GM18868 (cell line): ENCODE results near the gene PSMA8.
"Not testable (repeated sequence)": the region's sequence is repeated elsewhere in the genome, so short reads cannot be mapped to it uniquely, and the experiment has no call there.

Experiments used
- ATAC-seq: cut with Tn5 transposase; IDR thresholded peaks from one replicate; pipeline ENCODE4 v1.9.1; 2021; ENCODE audit warnings: mild to moderate bottlenecking, moderate library complexity; ENCODE audit not compliant: unreplicated experiment

The PSMA8 gene

DNA sequence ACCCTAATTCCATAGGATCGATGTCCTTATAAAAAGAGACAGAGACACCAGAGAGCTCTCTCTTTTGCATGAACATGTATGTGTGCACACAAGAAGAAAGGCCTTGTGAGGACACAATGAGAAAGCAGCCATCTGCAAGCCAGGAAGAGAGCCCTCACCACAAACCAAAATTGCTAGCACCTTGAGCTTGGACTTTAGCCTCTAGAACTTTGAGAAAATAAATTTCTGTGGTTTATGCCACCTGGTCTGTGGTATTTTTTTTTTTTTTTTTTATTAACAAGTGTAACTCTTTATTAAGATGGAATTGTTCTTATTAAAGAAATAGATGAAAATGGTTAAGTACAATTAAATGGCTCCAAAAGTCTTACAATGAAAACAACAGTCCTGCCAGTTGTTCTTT lies 33.9 kb downstream of the PSMA8 start:
- not testable (repeated sequence) for ATAC-seq

GRCh38 chr18:26175481-26175880 lies 41.8 kb downstream of the PSMA8 start:
- ATAC-seq: no peak

GRCh38 chr18:26176134-26176533 lies 42.5 kb downstream of the PSMA8 start:
- ATAC-seq: no peak

- peak; percentile 59 for ATAC-seq
Measured at GRCh38 chr18:26181343-26181826, 47.7 kb downstream of the PSMA8 start.

DNA sequence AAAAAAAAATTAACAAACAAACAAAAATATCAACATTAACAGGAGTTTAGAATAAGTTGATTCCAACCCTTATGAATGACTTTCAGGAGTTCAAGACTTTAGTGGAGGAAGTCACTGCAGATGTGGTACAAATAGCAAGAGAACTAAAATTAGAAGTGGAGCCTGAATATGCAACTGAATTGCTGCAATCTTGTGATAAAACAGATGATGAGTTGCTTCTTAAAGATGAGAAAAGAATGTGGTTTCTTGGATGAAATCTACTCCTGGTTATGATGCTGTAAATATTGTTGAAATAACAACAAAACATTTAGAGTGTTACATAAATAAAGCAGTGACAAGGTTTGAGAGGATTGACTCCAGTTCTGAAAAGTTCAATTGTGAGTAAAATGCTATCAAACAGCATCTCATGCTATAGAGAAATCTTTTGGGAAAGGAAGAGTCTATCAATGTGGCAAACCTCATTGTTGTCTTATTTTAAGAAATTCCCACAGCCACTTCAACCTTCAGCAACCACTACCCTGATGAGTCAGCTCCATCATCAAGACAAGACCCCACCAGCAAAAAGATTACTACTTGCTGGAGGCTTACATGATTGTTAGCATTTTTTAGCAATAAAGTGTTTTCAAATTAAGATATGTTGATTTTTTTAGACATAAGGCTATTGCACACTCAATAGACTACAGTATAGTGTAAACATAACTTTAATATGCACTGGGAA lies 49.9 kb downstream of the PSMA8 start:
- no peak for ATAC-seq

DNA sequence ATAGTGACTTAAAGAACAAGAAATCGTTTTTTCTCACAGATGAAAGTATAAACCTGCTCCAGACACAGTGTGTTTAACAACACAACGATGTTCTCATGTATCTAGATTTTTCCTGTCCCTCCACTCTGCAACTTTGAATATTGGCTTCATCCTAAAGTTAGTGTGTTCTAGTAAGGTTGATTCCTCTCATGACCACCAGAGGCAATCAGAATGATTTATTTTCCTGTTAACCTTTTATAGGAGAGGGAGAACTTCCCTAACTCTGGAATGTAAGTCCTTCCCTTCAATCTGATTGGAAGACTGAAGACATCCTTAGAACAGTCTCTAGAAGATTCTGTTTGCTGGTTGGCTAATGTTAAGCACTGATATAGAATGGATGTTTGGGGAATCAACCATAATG lies 51.6 kb downstream of the PSMA8 start:
- no peak for ATAC-seq

GRCh38 chr18:26190506-26190905 lies 56.8 kb downstream of the PSMA8 start:
- ATAC-seq: peak; percentile 92

- no peak for ATAC-seq
Measured at GRCh38 chr18:26192233-26192632, 58.6 kb downstream of the PSMA8 start.

GRCh38 chr18:26196605-26197004 lies 62.9 kb downstream of the PSMA8 start:
- ATAC-seq: no peak

DNA sequence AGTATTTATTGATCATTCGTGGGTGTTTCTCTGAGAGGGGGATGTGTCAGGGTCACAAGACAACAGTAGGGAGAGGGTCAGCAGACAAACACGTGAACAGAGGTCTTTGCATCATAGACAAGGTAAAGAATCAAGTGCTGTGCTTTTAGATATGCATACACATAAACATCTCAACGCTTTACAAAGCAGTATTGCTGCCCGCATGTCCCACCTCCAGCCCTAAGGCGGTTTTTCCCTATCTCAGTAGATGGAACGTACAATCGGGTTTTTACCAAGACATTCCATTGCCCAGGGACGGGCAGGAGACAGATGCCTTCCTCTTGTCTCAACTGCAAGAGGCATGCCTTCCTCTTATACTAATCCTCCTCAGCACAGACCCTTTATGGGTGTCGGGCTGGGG lies 68.3 kb downstream of the PSMA8 start:
- ATAC-seq: not testable (repeated sequence)

GRCh38 chr18:26205318-26205717 lies 71.6 kb downstream of the PSMA8 start:
- ATAC-seq: no peak

- no peak for ATAC-seq
Measured at GRCh38 chr18:26206488-26206887, 72.8 kb downstream of the PSMA8 start.

GRCh38 chr18:26207937-26208336 lies 74.3 kb downstream of the PSMA8 start:
- no peak for ATAC-seq

DNA sequence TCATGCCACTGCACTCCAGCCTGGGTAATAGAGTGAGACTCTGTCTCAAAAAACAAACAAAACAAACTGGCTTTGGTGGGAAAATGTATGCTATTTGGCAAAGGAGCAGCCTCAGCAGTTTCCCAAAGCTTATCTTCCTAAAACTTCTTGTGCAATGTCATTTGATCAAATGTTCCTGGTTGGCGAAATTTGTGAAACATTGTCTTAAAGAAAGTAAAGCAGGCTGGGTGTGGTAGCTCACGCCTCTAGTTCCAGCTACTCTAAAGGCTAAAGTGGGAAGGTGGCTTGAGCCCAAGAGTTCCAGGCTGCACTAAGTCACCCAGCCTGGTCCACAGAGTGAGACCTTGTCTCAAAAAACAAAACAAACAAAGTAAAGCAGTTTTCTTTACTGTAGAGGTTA lies 75.3 kb downstream of the PSMA8 start:
- no peak for ATAC-seq

- ATAC-seq: no peak
Measured at GRCh38 chr18:26210147-26210546, 76.5 kb downstream of the PSMA8 start.

- peak; percentile 98 for ATAC-seq
Measured at GRCh38 chr18:26215247-26215970, 81.7 kb downstream of the PSMA8 start.

- ATAC-seq: no peak
Measured at GRCh38 chr18:26225022-26225693, 91.5 kb downstream of the PSMA8 start.

GRCh38 chr18:26225915-26226228 lies 92.2 kb downstream of the PSMA8 start:
- ATAC-seq: peak; percentile 1

GRCh38 chr18:26226229-26227050 lies 92.8 kb downstream of the PSMA8 start, which contains the start of gene TAF4B:
TSS of gene TAF4B (plus strand) at chr18:26226445. CDS start at chr18:26226934, 489 bp downstream.
- peak; percentile 84 for ATAC-seq

- no peak for ATAC-seq
Measured at GRCh38 chr18:26227051-26227670, 93.5 kb downstream of the PSMA8 start.
